ENCODE data around the gene TULP3. TPM values are rescaled to one million over a fixed set of nuclear protein-coding genes. Genes with fewer than 3 reads are reported as not detected.

Gene TULP3
- total and polyA plus RNA-seq, 2 of the 8 experiments (the other 6 are each of a cell fraction or from before 2014, with no cell fraction given): 18.4 to 21.2 TPM

- TF ChIP-seq CHD7 (IDR thresholded peaks at IDR 0.05; ENCODE audit: insufficient replicate concordance, low read length) (no peak), JUND (IDR thresholded peaks at IDR 0.05; ENCODE audit: low read length) (no peak), CHD1 (IDR thresholded peaks at IDR 0.05; ENCODE audit: low read depth, low read length) (no peak), ATF2 (IDR thresholded peaks at IDR 0.05; ENCODE audit: low read length) (no peak), BACH1 (IDR thresholded peaks at IDR 0.05; ENCODE audit: low read length) (no peak), SAP30 (IDR thresholded peaks at IDR 0.05; ENCODE audit: insufficient read depth, insufficient replicate concordance, low read length) (no peak), TAF1 (IDR thresholded peaks at IDR 0.05; ENCODE audit: low read depth, low read length) (no peak), MAX (IDR thresholded peaks at IDR 0.05) (peak; percentile 86)
Measured at GRCh38 chr12:2959505-2960389, 69.1 kb downstream of the TULP3 start (continued).
